Measurements from ENCODE around the gene COL21A1.
A peak's percentile ranks its signal among the peaks of the same experiment; 100 is the strongest.

COL21A1 gene

DNA sequence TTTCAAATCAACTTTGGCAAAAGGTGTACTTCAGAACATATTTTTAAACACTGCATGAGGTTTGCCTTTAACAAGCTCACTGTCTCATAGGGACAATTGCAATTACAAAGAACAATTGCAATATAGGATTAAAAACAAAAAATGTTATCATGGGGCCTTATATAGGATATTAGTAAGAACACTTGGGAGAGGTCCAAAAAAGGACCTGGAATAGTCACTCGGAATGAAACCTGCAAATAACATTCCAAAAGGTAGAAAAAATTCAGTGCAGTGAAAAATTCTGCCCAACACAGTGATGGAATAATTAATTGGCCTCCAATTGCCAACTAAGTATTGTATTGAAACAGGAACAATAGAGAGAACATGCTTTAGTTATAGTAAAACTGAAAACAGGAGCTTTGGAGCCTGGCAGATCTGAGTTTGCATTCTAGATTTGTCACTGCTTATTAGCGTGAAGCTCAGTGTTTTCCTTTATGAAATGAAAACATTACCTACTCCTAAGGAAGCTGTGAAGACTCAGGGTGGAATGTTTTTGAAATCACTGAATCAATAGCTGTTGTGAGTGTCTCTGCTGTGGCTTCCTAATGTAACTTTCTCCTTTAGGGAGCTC lies 199.3 kb downstream of the COL21A1 start:
- no peak overlapping the region for H3K4me3 ChIP-seq (ENCODE audit: low read length)
- H3K9ac ChIP-seq (ENCODE audit: low read length), result no peak overlapping the region
- peaks cover 23% of the 10 kb centered on the region for H3K4me1 ChIP-seq (ENCODE audit: control insufficient read depth, insufficient read depth, low read length)
- no peaks in the 10 kb centered on the region for H3K27me3 ChIP-seq (replicated peaks; ENCODE audit: control insufficient read depth, insufficient read depth, low read length)
- peak; percentile 48 for DNase-seq (ENCODE audit: low read depth)
- H3K9me3 ChIP-seq (ENCODE audit: control insufficient read depth, low read length), result no peaks in the 10 kb centered on the region
- H3K36me3 ChIP-seq (ENCODE audit: control insufficient read depth, insufficient read depth, low read length, severe bottlenecking), result no peaks in the 10 kb centered on the region

DNA sequence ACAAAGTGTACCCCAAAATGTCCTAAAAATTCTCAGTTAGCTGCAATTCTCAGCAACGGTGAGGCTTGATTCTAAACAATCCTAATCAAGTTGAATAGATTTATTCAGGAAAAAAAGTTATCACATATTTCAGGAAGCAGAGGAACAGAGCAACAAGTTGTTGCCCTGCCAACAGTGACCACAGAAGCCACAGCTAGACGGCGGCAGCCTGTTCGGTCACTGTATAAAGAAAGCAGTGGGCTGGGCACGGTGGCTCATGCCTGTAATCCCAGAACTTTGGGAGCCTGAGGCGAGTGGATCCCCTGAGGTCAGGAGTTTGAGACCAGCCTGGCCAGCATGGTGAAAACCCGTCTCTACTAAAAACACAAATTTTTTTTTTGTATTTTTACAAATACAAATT lies 200.8 kb downstream of the COL21A1 start:
- Histone ChIP-seq H3K9me3 (ENCODE audit: control insufficient read depth, low read length) (peaks cover 5% of the 10 kb centered on the region), H3K36me3 (ENCODE audit: control insufficient read depth, insufficient read depth, low read length, severe bottlenecking) (no peaks in the 10 kb centered on the region), H3K4me3 (ENCODE audit: low read length) (no peak overlapping the region), H3K9ac (ENCODE audit: low read length) (no peak overlapping the region), H3K27me3 (replicated peaks; ENCODE audit: control insufficient read depth, insufficient read depth, low read length) (no peaks in the 10 kb centered on the region), H3K4me1 (ENCODE audit: control insufficient read depth, insufficient read depth, low read length) (peaks cover 28% of the 10 kb centered on the region)
- peak; percentile 48 for DNase-seq (ENCODE audit: low read depth)

DNA sequence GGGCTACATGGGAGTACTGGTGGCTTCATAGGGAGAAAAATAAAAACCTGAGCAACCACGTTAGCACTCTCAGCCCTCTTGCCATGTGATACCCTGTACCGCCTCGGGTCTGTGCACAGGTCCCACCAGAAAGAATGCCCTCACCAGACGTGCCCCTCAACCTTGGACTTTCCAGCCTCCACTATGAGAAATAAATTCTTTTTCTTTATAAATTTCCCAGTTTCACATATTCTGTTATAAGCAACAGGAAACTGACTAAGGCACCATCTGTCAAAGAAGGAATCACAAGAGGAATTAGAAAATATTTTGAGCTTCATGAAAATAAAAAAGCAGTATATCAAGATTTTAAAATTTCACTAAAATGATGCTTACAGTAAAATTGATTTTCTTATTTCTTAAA lies 203.6 kb downstream of the COL21A1 start:
- H3K36me3 ChIP-seq (ENCODE audit: control insufficient read depth, insufficient read depth, low read length, severe bottlenecking), result no peaks in the 10 kb centered on the region
- H3K4me3 ChIP-seq (ENCODE audit: low read length), result no peak overlapping the region
- peaks cover 5% of the 10 kb centered on the region for H3K9me3 ChIP-seq (ENCODE audit: control insufficient read depth, low read length)
- no peaks in the 10 kb centered on the region for H3K27me3 ChIP-seq (replicated peaks; ENCODE audit: control insufficient read depth, insufficient read depth, low read length)
- H3K9ac ChIP-seq (ENCODE audit: low read length), result no peak overlapping the region
- DNase-seq (ENCODE audit: low read depth), result no peak
- peaks cover 33% of the 10 kb centered on the region for H3K4me1 ChIP-seq (ENCODE audit: control insufficient read depth, insufficient read depth, low read length)

DNA sequence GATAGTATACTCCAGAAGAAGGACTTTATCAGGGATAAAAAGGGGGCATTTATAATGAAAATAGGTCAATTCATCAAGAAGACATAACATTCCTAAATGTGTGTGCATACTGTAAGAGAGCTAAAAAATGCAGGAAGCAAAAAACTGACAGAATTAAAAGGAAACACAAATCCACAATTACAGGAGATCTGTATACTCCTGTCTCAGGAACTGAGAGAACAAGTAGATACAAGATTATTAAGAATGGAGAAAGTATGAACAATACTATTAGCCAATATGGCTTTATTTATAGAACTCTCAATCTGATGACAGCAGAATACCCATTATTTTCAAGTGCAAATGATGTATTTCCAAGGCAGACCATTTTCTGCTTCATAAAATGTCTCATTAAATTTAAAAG lies 204.3 kb downstream of the COL21A1 start:
- Histone ChIP-seq H3K9ac (ENCODE audit: low read length) (no peak overlapping the region), H3K4me1 (ENCODE audit: control insufficient read depth, insufficient read depth, low read length) (peaks cover 40% of the 10 kb centered on the region), H3K4me3 (ENCODE audit: low read length) (no peak overlapping the region), H3K9me3 (ENCODE audit: control insufficient read depth, low read length) (peaks cover 5% of the 10 kb centered on the region), H3K36me3 (ENCODE audit: control insufficient read depth, insufficient read depth, low read length, severe bottlenecking) (no peaks in the 10 kb centered on the region), H3K27me3 (replicated peaks; ENCODE audit: control insufficient read depth, insufficient read depth, low read length) (no peaks in the 10 kb centered on the region)
- DNase-seq (ENCODE audit: low read depth), result no peak

DNA sequence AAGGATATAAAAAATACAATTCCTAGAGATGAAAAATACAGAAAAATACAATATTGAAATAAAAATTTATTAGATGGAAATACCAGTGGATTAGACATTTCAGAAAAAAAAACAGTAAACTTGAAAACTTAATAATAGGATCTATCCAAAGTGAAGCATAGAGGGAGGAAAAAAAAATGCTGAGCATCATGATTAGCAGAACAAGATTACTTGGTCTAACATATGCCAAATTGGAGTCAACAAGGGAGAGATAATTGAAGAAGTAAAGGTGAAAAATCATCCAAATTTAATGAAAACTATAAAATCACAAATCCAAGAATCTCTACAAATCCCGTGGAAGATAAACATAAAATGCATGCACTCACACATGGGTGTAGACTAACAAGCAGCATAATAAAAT lies 205.8 kb downstream of the COL21A1 start:
- H3K4me1 ChIP-seq (ENCODE audit: control insufficient read depth, insufficient read depth, low read length), result peaks cover 55% of the 10 kb centered on the region
- no peak overlapping the region for H3K9ac ChIP-seq (ENCODE audit: low read length)
- no peaks in the 10 kb centered on the region for H3K36me3 ChIP-seq (ENCODE audit: control insufficient read depth, insufficient read depth, low read length, severe bottlenecking)
- peaks cover 5% of the 10 kb centered on the region for H3K9me3 ChIP-seq (ENCODE audit: control insufficient read depth, low read length)
- no peaks in the 10 kb centered on the region for H3K27me3 ChIP-seq (replicated peaks; ENCODE audit: control insufficient read depth, insufficient read depth, low read length)
- peak overlapping the region; percentile 9 for H3K4me3 ChIP-seq (ENCODE audit: low read length)
- DNase-seq (ENCODE audit: low read depth), result no peak

DNA sequence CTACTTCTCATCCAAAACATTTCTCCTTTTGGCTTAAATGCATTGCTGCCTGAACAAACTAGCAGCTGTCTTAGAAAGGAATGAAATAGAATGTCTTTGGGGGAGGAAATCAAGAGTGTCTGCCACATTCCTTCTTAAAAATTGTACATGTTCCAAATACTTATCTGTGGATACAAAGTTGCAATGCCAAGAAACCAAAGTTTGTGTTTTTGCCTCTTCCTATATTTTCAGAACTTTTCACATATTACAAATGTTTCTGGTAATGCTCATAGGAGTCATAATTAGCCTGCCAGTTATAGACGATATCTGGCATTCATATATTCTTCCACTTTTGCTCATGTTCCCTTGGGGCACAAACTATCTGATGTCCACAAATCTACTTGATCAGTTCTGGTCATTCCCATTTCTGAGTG lies 206.5 kb downstream of the COL21A1 start:
- DNase-seq (ENCODE audit: low read depth), result peak; percentile 71
- Histone ChIP-seq H3K9me3 (ENCODE audit: control insufficient read depth, low read length) (peaks cover 5% of the 10 kb centered on the region), H3K4me1 (ENCODE audit: control insufficient read depth, insufficient read depth, low read length) (peaks cover 56% of the 10 kb centered on the region), H3K27me3 (replicated peaks; ENCODE audit: control insufficient read depth, insufficient read depth, low read length) (no peaks in the 10 kb centered on the region), H3K9ac (ENCODE audit: low read length) (peak overlapping the region; percentile 83), H3K4me3 (ENCODE audit: low read length) (peak overlapping the region; percentile 64), H3K36me3 (ENCODE audit: control insufficient read depth, insufficient read depth, low read length, severe bottlenecking) (no peaks in the 10 kb centered on the region)

DNA sequence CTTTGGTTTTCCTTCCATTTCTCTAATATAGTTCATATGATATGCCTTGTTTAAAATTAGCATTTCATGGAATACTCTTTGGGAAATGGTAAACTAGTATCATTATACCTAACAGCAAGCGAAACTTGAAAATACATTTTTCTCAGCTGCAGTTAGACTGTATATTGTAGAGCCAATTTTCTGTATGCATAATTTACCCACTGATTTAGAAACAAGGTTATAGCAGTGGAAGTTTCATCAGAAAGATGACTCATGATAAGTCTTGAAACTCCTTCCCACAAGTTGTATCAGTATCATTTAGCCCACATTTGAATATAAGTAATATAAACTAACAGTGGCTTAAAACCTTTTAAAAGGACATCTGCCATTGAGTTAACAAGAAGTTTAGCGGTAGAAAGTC lies 207.2 kb downstream of the COL21A1 start:
- peak overlapping the region; percentile 64 for H3K4me3 ChIP-seq (ENCODE audit: low read length)
- peak; percentile 80 for DNase-seq (ENCODE audit: low read depth)
- peaks cover 56% of the 10 kb centered on the region for H3K4me1 ChIP-seq (ENCODE audit: control insufficient read depth, insufficient read depth, low read length)
- H3K36me3 ChIP-seq (ENCODE audit: control insufficient read depth, insufficient read depth, low read length, severe bottlenecking), result no peaks in the 10 kb centered on the region
- peak overlapping the region; percentile 83 for H3K9ac ChIP-seq (ENCODE audit: low read length)
- H3K27me3 ChIP-seq (replicated peaks; ENCODE audit: control insufficient read depth, insufficient read depth, low read length), result no peaks in the 10 kb centered on the region
- peaks cover 5% of the 10 kb centered on the region for H3K9me3 ChIP-seq (ENCODE audit: control insufficient read depth, low read length)

DNA sequence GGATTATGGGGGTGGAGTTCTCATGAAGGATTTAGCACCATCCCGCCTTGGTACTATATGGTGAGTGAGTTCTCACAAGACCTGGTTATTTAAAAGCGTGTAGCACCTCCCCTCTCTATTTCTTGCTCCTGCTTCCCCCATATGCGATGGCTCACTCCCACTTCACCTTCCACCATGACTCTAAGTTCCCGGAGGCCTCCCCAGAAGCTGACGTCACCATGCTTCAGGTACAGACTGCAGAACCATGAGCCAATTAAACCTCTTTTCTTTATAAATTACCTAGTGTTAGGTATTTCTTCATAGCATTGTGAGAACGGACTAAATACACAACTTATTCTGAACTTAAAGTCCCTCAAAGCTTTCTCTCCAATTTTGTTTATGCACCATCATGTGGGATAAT lies 208.6 kb downstream of the COL21A1 start:
- Histone ChIP-seq H3K36me3 (ENCODE audit: control insufficient read depth, insufficient read depth, low read length, severe bottlenecking) (no peaks in the 10 kb centered on the region), H3K4me1 (ENCODE audit: control insufficient read depth, insufficient read depth, low read length) (peaks cover 58% of the 10 kb centered on the region), H3K9me3 (ENCODE audit: control insufficient read depth, low read length) (peaks cover 5% of the 10 kb centered on the region), H3K4me3 (ENCODE audit: low read length) (no peak overlapping the region), H3K9ac (ENCODE audit: low read length) (no peak overlapping the region), H3K27me3 (replicated peaks; ENCODE audit: control insufficient read depth, insufficient read depth, low read length) (no peaks in the 10 kb centered on the region)
- no peak for DNase-seq (ENCODE audit: low read depth)

DNA sequence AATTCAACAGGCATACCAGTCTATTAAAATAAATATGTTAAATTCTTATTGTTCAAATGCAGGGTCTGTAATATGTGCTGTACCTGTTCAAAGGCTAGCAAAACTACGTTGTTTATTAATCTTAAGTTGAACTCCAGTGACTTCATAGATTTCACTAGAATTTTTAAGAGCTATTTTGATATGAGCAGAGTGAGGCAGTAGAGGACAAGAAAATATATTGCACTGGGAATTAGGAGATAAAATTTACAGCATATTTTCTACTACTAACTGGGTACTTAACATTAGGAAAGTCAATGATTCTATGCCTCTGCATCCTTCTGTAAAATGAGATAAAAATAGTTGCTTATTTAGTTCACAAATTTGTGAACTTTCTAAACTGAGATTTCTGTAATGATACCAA lies 209.8 kb downstream of the COL21A1 start:
- Histone ChIP-seq H3K9me3 (ENCODE audit: control insufficient read depth, low read length) (peaks cover 5% of the 10 kb centered on the region), H3K27me3 (replicated peaks; ENCODE audit: control insufficient read depth, insufficient read depth, low read length) (no peaks in the 10 kb centered on the region), H3K9ac (ENCODE audit: low read length) (peak overlapping the region; percentile 38), H3K36me3 (ENCODE audit: control insufficient read depth, insufficient read depth, low read length, severe bottlenecking) (no peaks in the 10 kb centered on the region), H3K4me3 (ENCODE audit: low read length) (no peak overlapping the region), H3K4me1 (ENCODE audit: control insufficient read depth, insufficient read depth, low read length) (peaks cover 63% of the 10 kb centered on the region)
- peak; percentile 49 for DNase-seq (ENCODE audit: low read depth)

DNA sequence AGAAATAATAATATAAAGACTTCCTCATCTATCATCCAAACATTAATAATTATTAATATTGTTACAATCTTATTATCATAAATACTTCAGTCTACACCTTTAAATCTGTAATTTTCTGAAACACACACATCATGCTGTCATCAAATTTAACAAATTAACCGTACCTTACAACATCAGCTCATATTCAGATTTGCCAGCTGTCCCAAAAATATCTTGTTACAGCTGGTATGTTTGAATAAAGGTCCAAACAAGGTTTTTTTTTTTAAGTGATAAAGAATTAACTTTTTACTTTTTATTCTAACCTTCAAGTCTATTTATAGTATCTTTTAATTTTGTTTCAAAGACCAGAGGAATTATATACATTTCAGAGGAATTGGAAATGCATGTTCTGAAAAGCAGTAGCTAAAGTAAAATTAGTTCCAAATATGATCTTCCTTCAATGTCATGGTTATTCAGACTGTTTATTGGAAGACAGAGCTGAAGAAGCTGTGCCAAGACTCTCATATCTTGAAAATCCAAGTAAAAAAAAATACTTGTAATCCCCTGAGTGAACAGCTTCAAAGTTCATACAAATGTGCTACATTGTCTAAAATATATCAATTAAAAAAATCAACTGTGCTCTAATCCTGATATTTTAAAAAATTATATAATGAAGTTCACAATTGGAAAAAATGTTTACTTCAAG lies 210.3 kb downstream of the COL21A1 start:
- no peak overlapping the region for H3K4me3 ChIP-seq (ENCODE audit: low read length)
- H3K27me3 ChIP-seq (replicated peaks; ENCODE audit: control insufficient read depth, insufficient read depth, low read length), result no peaks in the 10 kb centered on the region
- H3K9ac ChIP-seq (ENCODE audit: low read length), result peak overlapping the region; percentile 38
- H3K4me1 ChIP-seq (ENCODE audit: control insufficient read depth, insufficient read depth, low read length), result peaks cover 65% of the 10 kb centered on the region
- no peaks in the 10 kb centered on the region for H3K36me3 ChIP-seq (ENCODE audit: control insufficient read depth, insufficient read depth, low read length, severe bottlenecking)
- peaks cover 5% of the 10 kb centered on the region for H3K9me3 ChIP-seq (ENCODE audit: control insufficient read depth, low read length)
- DNase-seq (ENCODE audit: low read depth), result no peak

DNA sequence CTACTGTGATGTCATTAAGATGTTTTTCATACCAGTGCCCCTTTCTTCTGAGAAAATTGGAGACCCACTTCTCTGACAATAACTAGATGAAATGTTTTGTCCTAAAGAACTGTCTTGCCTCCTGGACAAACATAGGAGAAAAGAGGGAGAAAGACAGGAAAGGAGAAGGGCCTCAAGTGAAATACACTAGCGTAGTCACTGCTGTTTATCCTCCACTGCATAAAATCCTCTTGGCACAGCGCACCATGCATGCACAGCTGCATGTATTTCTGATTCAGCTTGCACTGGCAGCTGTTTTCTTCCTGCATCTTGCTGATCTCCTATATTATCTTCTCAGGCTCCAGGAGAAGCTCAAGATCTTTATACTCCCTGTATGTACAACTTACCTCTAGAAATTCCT lies 214.0 kb downstream of the COL21A1 start:
- DNase-seq (ENCODE audit: low read depth), result no peak
- H3K36me3 ChIP-seq (ENCODE audit: control insufficient read depth, insufficient read depth, low read length, severe bottlenecking), result no peaks in the 10 kb centered on the region
- no peak overlapping the region for H3K9ac ChIP-seq (ENCODE audit: low read length)

More for the DNA sequence above, 214.0 kb downstream of the COL21A1 start:
- peaks cover 37% of the 10 kb centered on the region for H3K4me1 ChIP-seq (ENCODE audit: control insufficient read depth, insufficient read depth, low read length)
- no peak overlapping the region for H3K4me3 ChIP-seq (ENCODE audit: low read length)
- H3K9me3 ChIP-seq (ENCODE audit: control insufficient read depth, low read length), result no peaks in the 10 kb centered on the region
- no peaks in the 10 kb centered on the region for H3K27me3 ChIP-seq (replicated peaks; ENCODE audit: control insufficient read depth, insufficient read depth, low read length)

Data from adipocyte (in vitro differentiated cells).